HG03159 (cell line): ENCODE measurements around the gene CWC27.

Experiments used
- ATAC-seq: cut with Tn5 transposase; IDR thresholded peaks from one replicate; pipeline ENCODE4 v1.9.1; 2021; ENCODE audit warnings: mild to moderate bottlenecking, moderate library complexity; ENCODE audit not compliant: unreplicated experiment

Gene CWC27

DNA sequence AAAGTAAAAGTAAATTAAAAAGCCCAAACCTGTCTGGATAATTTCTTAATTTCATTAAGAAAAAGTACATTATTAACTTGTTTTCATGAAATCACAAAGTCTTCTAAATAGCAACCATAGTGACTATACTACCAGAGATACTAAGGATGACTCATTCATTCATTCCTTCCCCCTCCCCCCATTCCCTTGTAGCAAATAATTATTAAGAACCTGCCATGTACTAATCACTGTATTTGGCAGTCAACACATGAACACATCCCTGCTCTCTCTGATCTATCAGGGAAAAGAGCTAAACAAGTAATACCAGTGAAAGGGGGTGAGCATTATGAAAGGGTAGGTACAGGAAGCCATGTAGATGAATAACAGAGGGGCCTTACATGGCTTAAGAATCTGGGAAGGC, 203.9 kb downstream of the CWC27 start:
- ATAC-seq = no peak

DNA sequence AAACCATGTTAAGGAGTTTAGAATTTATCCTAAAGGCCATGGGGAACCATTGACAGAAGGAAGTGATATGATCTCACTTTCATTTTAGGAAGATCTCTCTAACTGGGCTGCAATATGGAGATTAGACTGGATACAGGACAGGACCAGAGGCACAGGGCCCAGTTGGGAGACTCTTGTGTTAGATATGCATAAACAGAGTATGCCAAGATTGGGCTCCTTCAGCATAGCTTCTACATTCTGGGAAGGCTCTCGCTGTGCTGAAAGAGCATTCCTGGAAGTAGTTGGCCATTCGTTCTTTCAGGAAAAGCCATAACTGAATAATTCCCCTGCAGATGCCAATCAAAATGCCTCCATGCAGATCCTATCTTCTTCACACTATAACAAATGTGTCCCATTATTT, 204.5 kb downstream of the CWC27 start:
- no peak for ATAC-seq

- no peak for ATAC-seq
These were observed 209.0 kb downstream of the CWC27 start for GRCh38 chr5:64977779-64978178.

GRCh38 chr5:64978546-64978945, 209.8 kb downstream of the CWC27 start:
- no peak for ATAC-seq

DNA sequence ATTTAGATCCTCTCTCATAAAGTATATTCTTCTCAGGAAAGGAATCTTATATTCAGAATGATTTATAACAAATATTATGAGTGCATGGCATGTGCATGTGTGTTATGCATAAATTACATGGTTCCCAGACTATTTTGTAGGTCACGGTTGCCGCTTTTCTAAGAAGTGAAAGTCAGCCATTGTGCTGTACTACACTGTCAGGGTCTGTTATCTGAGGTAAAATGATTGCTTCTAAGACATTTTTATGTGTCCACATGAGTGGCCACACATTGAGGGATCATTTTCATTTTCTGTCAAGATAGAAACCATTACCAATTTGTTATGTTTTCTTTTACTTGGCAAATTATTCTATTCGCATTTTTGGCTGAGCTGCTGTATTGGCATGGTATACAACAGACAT, 210.8 kb downstream of the CWC27 start:
- peak; percentile 62 for ATAC-seq

- ATAC-seq = no peak
These were observed 211.4 kb downstream of the CWC27 start for GRCh38 chr5:64980176-64980575.

GRCh38 chr5:64987768-64988167, 219.0 kb downstream of the CWC27 start:
- no peak for ATAC-seq

- ATAC-seq = no peak
These were observed 240.5 kb downstream of the CWC27 start for GRCh38 chr5:65009207-65009606.

GRCh38 chr5:65010841-65011240, 242.1 kb downstream of the CWC27 start:
- no peak for ATAC-seq

DNA sequence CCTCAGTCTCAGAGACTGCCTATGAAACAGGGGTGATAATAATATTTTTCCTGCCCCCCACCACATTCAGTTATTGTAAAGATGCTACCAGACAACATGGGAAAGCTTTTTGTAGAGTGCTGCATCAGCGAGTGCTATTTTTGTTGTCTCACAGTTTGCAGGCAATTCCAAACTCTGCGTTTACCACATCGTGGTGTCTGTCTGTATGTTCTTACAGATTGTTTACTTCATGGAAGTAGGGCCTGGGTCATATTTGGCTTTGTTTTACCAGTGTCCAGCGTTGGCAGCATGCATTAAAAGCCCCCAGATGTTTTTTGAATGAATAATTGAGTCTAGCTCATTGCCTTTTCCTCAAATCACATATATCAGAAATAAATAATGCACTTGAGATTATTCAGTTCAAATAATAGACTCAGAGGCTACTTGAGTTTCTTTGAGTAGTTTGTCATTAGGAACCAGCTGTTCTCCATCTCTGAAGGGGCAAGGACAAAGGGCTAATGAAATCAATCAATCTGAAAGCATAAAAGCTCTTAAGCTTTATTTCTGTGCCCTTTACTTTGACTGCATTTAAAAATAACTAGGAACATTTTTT, 243.7 kb downstream of the CWC27 start:
- no peak for ATAC-seq

DNA sequence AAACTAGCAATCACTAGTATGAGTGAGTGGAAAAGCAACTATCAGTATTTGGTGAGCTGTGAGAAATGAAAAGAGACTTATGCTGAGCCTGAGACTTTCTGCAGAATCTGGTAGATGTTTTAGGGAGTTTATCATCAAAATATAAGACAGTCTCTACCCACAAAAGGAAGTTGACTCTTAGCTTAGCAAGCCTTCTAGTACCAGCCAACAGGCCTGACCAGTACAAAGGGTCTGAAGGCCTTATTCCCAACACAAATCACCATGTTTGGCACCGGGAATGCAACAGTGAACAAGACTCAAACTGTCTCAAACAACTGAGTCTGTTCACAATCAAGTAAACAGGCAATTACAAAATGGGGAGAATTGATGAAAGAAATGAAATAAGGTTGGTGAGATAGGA, 244.4 kb downstream of the CWC27 start:
- ATAC-seq = no peak

DNA sequence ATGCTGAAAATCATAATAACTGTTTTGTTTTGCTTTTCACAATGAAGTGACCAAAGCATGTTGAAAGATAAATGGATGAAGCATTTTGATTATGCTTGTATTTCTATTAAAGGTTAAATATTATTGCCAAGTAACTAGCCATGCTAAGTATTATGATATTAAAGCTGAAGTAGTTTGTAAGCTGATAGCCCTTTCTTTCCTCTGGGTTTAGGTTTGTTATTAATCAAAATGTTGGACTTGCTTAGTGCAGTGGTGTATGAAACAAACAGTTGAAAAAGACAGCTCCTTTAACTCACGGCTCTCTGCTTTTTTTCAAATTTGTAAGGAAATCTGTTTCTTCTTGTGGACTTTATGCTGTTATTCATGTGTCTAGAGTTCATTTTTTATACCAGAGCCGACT, 246.0 kb downstream of the CWC27 start:
- ATAC-seq = no peak

DNA sequence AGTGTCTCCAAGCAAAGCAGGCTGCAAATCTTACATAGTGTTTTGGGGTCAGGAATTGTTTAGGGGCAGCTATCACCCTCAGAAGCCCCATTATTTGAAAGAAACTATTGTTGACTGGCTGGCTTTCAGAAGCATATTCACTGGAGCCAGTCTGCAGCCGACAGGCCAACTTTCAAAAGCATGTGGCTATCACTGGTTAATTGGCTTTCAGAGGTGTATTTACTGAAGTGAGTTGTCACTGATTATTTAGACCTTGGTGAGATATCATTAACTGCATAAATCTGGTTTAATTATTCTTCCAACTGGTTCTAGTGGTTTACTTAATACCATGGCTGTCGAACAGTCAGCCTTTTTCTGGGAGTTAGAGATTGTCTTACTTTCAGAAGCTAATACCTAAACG, 247.0 kb downstream of the CWC27 start:
- ATAC-seq = no peak

- no peak for ATAC-seq
These were observed 248.9 kb downstream of the CWC27 start for GRCh38 chr5:65017636-65018035.

DNA sequence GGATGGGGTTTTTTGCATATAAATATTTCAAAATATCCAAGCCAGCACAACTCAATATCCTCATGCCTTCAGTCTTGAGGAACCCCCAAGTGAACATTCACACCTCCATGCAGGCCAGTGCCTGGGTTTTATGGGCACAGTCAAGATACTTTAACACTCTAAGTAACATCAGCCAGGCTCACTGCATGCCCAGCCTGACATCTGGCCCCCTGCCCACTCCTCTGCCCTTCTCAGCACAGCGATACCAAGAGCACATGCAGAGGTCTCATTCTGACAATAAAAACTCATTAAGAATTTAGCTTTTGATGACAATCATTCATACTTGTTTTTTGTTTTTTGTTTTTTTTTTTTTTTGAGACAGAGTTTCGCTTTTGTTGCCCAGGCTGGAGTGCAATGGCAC, 250.0 kb downstream of the CWC27 start:
- no peak for ATAC-seq

DNA sequence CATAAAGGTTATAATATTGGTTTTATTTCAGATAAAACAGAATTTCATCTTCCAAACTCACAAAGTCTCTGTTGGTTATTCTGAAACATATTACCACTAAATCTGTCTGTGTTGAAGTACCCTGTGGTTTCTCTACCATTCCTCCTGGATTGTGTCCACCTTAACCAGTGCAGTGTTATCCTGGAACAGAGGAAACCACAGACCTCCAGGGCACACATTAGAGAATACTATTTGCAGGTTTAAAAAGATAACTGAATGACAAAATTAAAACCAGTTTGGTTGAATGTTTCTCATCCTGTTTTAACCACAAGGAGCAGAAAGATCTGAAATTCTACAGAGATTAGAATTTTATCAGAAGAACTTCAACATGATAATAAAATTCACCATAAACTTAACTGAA, 251.8 kb downstream of the CWC27 start:
- no peak for ATAC-seq

GRCh38 chr5:65021527-65022226, 252.9 kb downstream of the CWC27 start:
- peak; percentile 63 for ATAC-seq

- no peak for ATAC-seq
These were observed 254.2 kb downstream of the CWC27 start for GRCh38 chr5:65022932-65023331.

DNA sequence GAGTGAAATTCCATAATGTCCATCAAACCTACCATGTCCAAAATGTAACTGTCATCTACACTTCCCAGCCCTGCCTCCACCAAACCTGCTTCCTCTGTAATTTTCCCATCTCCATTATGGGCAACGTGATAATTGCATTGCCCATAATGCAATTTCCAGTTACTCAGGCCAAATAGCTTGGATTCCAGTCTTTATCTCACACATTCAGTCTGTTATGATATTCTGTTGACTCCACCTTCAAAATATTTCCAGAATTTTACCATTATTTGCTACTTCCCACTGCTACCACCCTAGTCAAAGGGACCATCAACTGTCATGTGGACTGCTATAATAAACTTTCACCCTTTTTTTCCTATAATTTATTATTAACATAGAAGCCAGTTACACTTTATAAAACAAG, 256.0 kb downstream of the CWC27 start:
- ATAC-seq = no peak

DNA sequence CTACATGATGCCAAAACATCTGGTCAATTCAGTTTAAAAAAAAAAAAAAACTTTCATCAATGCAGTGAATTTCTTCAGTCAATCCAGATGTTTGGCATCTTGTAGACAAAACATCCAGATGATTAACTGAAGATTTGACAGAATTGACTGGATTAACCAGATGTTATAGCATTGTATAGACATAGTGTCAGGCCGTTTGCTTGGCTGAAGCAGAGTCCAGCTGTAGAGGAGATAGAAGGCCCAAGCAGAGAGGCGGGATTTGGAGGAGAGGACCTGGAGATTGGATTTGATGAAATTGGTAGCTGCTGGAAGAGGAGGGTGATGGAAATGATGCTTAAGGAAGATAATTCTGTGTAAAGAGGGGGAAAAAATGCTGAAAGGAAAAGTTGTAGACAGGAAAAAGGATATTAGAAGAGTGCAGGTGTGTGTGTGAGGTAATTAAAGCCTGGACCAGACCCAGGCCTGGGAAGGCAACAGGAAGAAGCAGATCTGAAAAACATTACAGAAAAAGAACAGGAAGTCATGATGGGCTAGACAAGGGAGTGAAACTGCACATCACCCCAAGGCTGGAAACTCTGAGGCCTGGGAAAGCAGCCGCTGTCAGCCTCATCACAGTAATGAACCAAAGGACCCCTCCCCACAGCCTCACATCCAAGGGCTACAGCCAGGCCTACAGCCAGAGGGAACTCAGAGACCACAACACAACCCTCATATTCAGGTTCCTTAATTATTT, 258.3 kb downstream of the CWC27 start:
- no peak for ATAC-seq

- no peak for ATAC-seq
These were observed 260.4 kb downstream of the CWC27 start for GRCh38 chr5:65029178-65029577.

DNA sequence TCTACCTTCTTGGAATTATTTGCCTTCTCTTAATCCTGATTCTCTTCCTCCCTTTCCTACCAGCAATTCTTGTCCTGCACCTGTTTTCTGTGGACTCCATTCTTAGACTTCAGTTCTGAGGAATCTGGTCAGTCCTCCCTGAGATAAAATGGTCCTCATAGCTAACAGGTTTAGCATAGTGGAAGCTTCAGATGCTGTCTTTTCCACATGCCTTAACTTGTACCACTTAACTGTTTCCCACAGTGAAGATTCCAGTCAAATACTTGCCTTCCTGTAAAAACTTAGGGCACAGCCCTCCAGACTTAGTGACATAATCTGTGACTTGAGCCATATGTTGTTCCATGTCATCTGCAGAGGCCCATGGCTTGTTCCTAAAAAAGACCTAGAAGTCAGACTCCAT, 261.3 kb downstream of the CWC27 start:
- ATAC-seq = no peak
